Cardiac muscle cell (in vitro differentiated cells and primary cell): ENCODE measurements around the gene SERPINC1. TPM values are rescaled to one million over a fixed set of nuclear protein-coding genes. Genes with fewer than 3 reads are reported as not detected.

ENCODE experiments used
- DNase-seq, 2 donors: peaks; one replicate each; pipeline versions ENCODE4 v3.0.0 to v3.0.0-alpha.2; 2010 to 2017; ENCODE audit warnings: low read depth in 1 of 2, low spot score in 1 of 2
- H3K27ac ChIP-seq: fragments of 200-600 bp; sonication (generic); 2 replicates; pipeline ENCODE4 v1.5.1; 2016
- H3K27me3 ChIP-seq: fragments of 200-600 bp; sonication (generic); 2 replicates; pipeline ENCODE4 v1.6.0; 2016; ENCODE audit warnings: control low read depth
- H3K36me3 ChIP-seq: fragments of 200-600 bp; sonication (generic); 2 replicates; pipeline ENCODE4 v1.5.1; 2016; ENCODE audit warnings: control low read depth
- H3K4me1 ChIP-seq: fragments of 200-600 bp; sonication (generic); 2 replicates; pipeline ENCODE4 v1.8.1; 2017; ENCODE audit warnings: low read depth, mild to moderate bottlenecking, mixed run types
- H3K4me3 ChIP-seq: fragments of 200-600 bp; sonication (generic); 2 replicates; pipeline ENCODE4 v1.5.1; 2016; ENCODE audit warnings: mild to moderate bottlenecking
- H3K9me3 ChIP-seq: fragments of 200-600 bp; sonication (generic); 2 replicates; pipeline ENCODE4 v1.5.1; 2017; ENCODE audit warnings: low read depth, mild to moderate bottlenecking, control low read depth
- polyA plus RNA-seq: library from polyadenylated mRNA; unstranded; fragments of >200 nt; fragmentation: Nextera tagmentation; extraction: Ambion mirVana; gene quantifications from 2 replicates; pipeline ENCODE4 v1.2.1, GENCODE V29; 2016
- total RNA-seq: library from RNA; depleted of rRNA; stranded (reverse); fragments of >200 nt; gene quantifications from 2 replicates; pipeline ENCODE4 v1.2.3, GENCODE V29; 2016
- TF ChIP-seq, protein P1 (sequence below): IDR thresholded peaks from 2 replicates; pipeline ENCODE4 v1.5.1; 2012; ENCODE audit warnings: low read depth, mild to moderate bottlenecking, low read length

The SERPINC1 gene
- total and polyA plus RNA-seq, 2 experiments from 2014 or later, result 0.36 TPM; not detected in 1

DNA sequence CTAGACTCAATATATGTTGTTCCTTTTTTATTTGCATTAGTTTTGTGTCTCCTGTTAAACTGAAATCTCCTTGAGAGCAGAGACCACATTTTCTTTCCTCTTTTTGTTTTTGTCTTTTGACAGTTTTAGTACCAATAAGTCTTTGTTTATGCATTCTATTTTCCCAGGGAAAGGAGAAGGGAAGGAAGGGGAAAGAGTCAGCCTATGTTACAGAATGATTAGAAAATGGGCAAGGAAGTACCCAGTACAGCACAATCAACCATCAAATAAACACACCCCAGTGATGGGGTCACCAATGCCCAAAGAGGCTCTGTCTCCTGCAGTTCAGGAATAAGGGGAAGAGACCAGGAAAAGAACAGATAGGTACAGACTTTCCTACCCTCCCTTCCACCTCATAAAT, 38.9 kb downstream of the SERPINC1 start:
- TF ChIP-seq, protein P1, sequence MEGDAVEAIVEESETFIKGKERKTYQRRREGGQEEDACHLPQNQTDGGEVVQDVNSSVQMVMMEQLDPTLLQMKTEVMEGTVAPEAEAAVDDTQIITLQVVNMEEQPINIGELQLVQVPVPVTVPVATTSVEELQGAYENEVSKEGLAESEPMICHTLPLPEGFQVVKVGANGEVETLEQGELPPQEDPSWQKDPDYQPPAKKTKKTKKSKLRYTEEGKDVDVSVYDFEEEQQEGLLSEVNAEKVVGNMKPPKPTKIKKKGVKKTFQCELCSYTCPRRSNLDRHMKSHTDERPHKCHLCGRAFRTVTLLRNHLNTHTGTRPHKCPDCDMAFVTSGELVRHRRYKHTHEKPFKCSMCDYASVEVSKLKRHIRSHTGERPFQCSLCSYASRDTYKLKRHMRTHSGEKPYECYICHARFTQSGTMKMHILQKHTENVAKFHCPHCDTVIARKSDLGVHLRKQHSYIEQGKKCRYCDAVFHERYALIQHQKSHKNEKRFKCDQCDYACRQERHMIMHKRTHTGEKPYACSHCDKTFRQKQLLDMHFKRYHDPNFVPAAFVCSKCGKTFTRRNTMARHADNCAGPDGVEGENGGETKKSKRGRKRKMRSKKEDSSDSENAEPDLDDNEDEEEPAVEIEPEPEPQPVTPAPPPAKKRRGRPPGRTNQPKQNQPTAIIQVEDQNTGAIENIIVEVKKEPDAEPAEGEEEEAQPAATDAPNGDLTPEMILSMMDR, result no peak
- Histone ChIP-seq H3K27me3 (no peaks in the 10 kb centered on the region), H3K4me1 (no peaks in the 10 kb centered on the region), H3K9me3 (no peaks in the 10 kb centered on the region), H3K27ac (no peak overlapping the region), H3K4me3 (no peak overlapping the region), H3K36me3 (peaks cover 22% of the 10 kb centered on the region)
- DNase-seq, result no peak

DNA sequence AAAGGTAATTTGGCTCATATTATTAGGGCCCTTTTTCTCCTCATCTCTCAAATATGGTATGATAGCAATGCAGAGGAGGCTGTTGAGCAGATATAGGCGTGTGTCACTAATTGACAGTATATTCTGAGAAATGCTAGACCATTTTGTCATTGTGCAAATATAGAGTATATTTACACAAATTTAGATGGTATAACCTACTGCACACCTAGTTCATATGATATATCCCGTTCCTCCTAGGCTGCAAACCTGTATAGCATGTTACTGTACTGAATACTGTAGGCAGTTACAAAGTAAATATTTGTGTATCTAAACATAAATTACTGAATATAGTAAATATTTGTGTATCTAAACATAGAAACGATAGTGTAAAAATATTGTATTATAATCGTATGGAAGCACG, 40.4 kb downstream of the SERPINC1 start:
- Histone ChIP-seq H3K36me3 (peaks cover 22% of the 10 kb centered on the region), H3K27ac (no peak overlapping the region), H3K9me3 (no peaks in the 10 kb centered on the region), H3K4me3 (no peak overlapping the region), H3K4me1 (no peaks in the 10 kb centered on the region), H3K27me3 (no peaks in the 10 kb centered on the region)
- TF ChIP-seq, protein P1, result no peak
- DNase-seq, result no peak

DNA sequence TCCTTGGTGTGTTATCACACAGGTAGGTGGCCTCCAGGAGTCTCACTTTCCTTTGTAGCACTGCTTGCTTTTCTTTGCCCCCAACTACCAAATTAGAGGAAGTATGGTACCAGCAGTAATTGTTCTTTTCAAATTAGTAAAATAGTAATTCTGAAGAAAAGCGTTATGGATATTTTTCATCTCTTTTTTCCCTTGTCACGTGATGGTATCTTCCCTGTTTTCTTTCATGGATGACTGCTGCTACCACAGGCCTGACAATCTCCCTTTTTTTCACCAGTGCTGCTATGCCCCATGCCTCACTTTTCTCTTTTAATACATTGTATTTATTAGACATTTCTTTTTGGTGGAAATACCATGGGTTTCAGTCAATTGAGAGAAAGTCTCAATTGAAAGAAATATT, 45.6 kb downstream of the SERPINC1 start:
- Histone ChIP-seq H3K9me3 (no peaks in the 10 kb centered on the region), H3K27me3 (no peaks in the 10 kb centered on the region), H3K4me1 (peaks cover 5% of the 10 kb centered on the region), H3K36me3 (peaks cover 22% of the 10 kb centered on the region), H3K4me3 (no peak overlapping the region), H3K27ac (no peak overlapping the region)
- TF ChIP-seq, protein P1, result no peak
- DNase-seq, result no peak

DNA sequence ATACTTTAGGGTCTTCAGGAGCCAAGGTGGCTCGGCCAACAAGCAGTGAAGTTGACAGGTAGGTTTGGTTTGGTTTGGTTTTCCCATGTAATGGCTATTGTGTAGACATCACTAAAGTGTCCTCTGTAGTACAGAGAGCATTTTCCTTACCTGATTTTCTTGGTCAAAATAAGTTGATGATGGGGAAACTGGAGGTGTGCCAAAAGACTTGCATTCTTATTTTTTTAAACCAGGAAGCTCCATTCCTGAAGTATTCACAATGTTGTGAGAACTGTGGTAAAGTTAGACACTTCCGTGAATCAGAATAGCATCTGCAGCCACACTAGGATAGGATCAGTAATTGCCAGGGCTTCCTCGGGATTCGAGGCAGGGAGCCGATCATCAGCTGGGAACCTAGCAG, 46.0 kb downstream of the SERPINC1 start:
- Histone ChIP-seq H3K4me1 (peaks cover 9% of the 10 kb centered on the region), H3K4me3 (no peak overlapping the region), H3K9me3 (no peaks in the 10 kb centered on the region), H3K27ac (no peak overlapping the region), H3K36me3 (peaks cover 22% of the 10 kb centered on the region), H3K27me3 (no peaks in the 10 kb centered on the region)
- no peak for DNase-seq
- TF ChIP-seq, protein P1, result no peak

DNA sequence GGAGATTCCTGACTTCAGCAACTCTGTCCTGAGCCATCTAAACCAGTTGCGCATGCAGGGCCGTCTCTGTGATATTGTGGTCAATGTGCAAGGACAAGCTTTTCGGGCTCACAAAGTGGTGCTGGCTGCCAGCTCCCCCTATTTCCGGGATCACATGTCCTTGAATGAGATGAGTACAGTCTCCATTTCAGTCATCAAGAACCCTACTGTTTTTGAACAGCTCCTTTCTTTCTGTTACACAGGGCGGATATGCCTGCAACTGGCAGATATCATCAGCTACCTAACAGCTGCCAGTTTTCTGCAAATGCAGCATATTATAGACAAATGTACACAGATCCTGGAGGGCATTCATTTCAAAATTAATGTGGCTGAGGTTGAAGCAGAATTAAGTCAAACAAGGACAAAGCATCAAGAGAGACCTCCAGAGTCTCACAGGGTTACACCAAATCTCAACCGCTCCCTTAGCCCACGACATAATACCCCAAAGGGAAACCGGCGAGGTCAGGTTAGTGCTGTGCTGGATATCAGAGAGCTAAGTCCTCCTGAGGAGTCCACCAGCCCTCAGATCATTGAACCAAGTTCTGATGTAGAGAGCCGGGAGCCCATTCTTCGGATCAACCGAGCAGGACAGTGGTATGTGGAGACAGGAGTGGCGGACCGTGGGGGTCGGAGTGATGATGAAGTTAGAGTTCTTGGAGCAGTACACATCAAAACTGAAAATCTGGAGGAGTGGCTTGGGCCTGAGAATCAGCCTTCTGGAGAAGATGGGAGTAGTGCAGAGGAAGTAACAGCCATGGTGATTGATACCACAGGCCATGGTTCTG, 46.7 kb downstream of the SERPINC1 start:
- TF ChIP-seq, protein P1, result no peak
- no peak for DNase-seq

More for the DNA sequence above, 46.7 kb downstream of the SERPINC1 start:
- peaks cover 28% of the 10 kb centered on the region for H3K36me3 ChIP-seq
- no peaks in the 10 kb centered on the region for H3K27me3 ChIP-seq
- no peak overlapping the region for H3K27ac ChIP-seq
- H3K9me3 ChIP-seq, result no peaks in the 10 kb centered on the region
- no peak overlapping the region for H3K4me3 ChIP-seq
- peaks cover 15% of the 10 kb centered on the region for H3K4me1 ChIP-seq
